Keratinocyte (primary cell): ENCODE data around the gene MAGEB6B. TPM values are rescaled to one million over a fixed set of nuclear protein-coding genes. Genes with fewer than 3 reads are reported as not detected.

Experiments used
- polyA plus RNA-seq, 5 experiments: library from polyadenylated mRNA; depleted of rRNA in 3 of 5; stranded (reverse) in 3 of 5; stranded (forward) in 1 of 5; unstranded in 1 of 5; fragments of >200 nt; gene quantifications; 1 replicate in 1 of 5; 2 replicates in 3 of 5; 3 replicates in 1 of 5; pipeline versions ENCODE4 v1.2.1 to v1.2.3, GENCODE V29; 2011 to 2012; ENCODE audit warnings: missing spikeins in 2 of 5, low read depth in 1 of 5, low replicate concordance in 1 of 5

Gene MAGEB6B
- polyA plus RNA-seq, 1 donor (not counting 4 experiments of a cell fraction or from before 2014, with no cell fraction given), result not detected

Other genes with a start within 250 kb of the MAGEB6B start
- not detected in 3 replicates for gene MAGEB18, start 22.3 kb upstream of the MAGEB6B start, polyA plus RNA-seq
- gene MAGEB6, start 31.8 kb downstream of the MAGEB6B start, polyA plus RNA-seq, result not detected in 3 replicates
- gene MAGEB5, start 55.6 kb downstream of the MAGEB6B start, polyA plus RNA-seq, result not detected in 3 replicates